SKM-1 treated with dmso at 0.1 percent for 144 hours (cell line): ENCODE data around the gene NOP9.
"Not testable (repeated sequence)": the region's sequence is repeated elsewhere in the genome, so short reads cannot be mapped to it uniquely, and the experiment has no call there.

ENCODE experiments used
- DNase-seq: peaks from one replicate; lab custom pipeline; 2025; ENCODE audit not compliant: unreplicated experiment; lab: John Stamatoyannopoulos, UW

The NOP9 gene

DNA sequence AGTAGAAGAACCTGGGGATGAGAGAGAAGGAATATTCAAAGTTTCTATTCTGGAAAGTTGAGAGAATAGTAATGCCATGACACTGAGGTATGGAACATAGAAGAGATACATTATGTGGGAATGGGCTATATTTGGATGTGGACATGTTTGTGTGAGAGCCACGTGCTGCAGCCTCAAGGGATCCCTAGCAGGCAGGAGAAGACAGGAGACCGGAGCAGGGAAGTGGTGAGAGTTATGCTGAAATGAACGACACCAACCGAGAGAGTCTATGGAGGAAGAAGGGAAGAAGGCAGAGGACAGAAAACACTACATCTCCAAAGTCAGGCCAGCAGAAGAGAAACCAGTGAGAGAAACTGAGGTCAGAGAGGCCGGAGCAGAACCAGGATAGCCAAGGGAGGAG, 50.1 kb downstream of the NOP9 start:
- DNase-seq: no peak

- DNase-seq: no peak
Measured at GRCh38 chr14:24351517-24351916, 51.9 kb downstream of the NOP9 start.

GRCh38 chr14:24353559-24354481, 54.2 kb downstream of the NOP9 start:
- DNase-seq: no peak

- DNase-seq: not testable (repeated sequence)
Measured at GRCh38 chr14:24354482-24354825, 54.8 kb downstream of the NOP9 start.

- DNase-seq: no peak
Measured at GRCh38 chr14:24355009-24355408, 55.4 kb downstream of the NOP9 start.

DNA sequence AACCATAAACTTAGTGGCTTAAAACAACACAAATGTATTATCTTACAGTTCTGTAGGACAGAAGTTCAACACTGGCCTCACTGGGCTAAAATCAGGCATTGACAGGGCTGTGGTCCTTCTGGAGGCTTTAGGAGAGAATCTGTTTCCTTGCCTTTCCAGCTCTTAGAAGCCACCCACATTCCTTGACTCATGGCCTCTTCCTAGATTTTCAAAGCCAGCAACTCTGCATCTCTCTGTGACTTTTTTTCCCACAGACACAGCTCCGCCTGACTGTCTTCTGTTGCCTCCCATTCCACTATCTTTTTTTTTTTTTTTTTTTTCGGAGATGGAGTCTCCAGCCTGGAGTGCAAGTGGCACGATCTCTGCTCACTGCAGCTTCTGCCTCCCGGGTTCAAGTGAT, 56.6 kb downstream of the NOP9 start:
- DNase-seq: no peak
